HG02884 (cell line): ENCODE data around the gene CEBPB.

Source experiments
- ATAC-seq: cut with Tn5 transposase; IDR thresholded peaks from one replicate; pipeline ENCODE4 v1.9.1; 2021; ENCODE audit warnings: mild to moderate bottlenecking, moderate library complexity; ENCODE audit not compliant: unreplicated experiment

The CEBPB gene

GRCh38 chr20:50224531-50225255 lies 34.1 kb downstream of the CEBPB start:
- ATAC-seq = no peak

GRCh38 chr20:50226093-50226974 lies 35.7 kb downstream of the CEBPB start:
- ATAC-seq = no peak

GRCh38 chr20:50227506-50227905 lies 36.9 kb downstream of the CEBPB start:
- ATAC-seq = no peak

- ATAC-seq = no peak
Observed at GRCh38 chr20:50229156-50229607, 38.6 kb downstream of the CEBPB start.

- no peak for ATAC-seq
Observed at GRCh38 chr20:50230184-50230583, 39.6 kb downstream of the CEBPB start.

GRCh38 chr20:50230871-50231560 lies 40.4 kb downstream of the CEBPB start:
- no peak for ATAC-seq

GRCh38 chr20:50231854-50232253 lies 41.2 kb downstream of the CEBPB start:
- ATAC-seq = no peak

GRCh38 chr20:50232651-50233324 lies 42.2 kb downstream of the CEBPB start:
- no peak for ATAC-seq

GRCh38 chr20:50233325-50234212 lies 42.9 kb downstream of the CEBPB start:
- ATAC-seq = no peak

GRCh38 chr20:50234288-50234687 lies 43.7 kb downstream of the CEBPB start:
- ATAC-seq = no peak

- no peak for ATAC-seq
Observed at GRCh38 chr20:50237349-50237748, 46.7 kb downstream of the CEBPB start.

GRCh38 chr20:50238081-50238800 lies 47.6 kb downstream of the CEBPB start:
- no peak for ATAC-seq

GRCh38 chr20:50240092-50240491 lies 49.5 kb downstream of the CEBPB start:
- no peak for ATAC-seq

- no peak for ATAC-seq
Observed at GRCh38 chr20:50242178-50242514, 51.5 kb downstream of the CEBPB start.
